Sigmoid colon (tissue), 7 donors: ENCODE data around the gene LRP2BP. TPM values are rescaled to one million over a fixed set of nuclear protein-coding genes. Genes with fewer than 3 reads are reported as not detected.

ENCODE experiments used
- DNase-seq: peaks from one replicate; pipeline ENCODE4 v3.0.0-alpha.2; 2019
- H3K27ac ChIP-seq, 4 donors: fragments of 200-600 bp; sonication (generic); one replicate each; pipeline ENCODE4 v1.5.1; 2016 to 2019; ENCODE audit warnings: mild to moderate bottlenecking in 1 of 4
- H3K27me3 ChIP-seq, 3 donors: fragments of 200-600 bp; sonication (generic); one replicate each; pipeline ENCODE4 v1.5.1; 2019; ENCODE audit warnings: mild to moderate bottlenecking in 1 of 3
- H3K36me3 ChIP-seq, 4 donors: fragments of 200-600 bp; sonication (generic); one replicate each; pipeline ENCODE4 v1.5.1; 2016 to 2019
- H3K4me1 ChIP-seq, 4 donors: fragments of 200-600 bp; sonication (generic); one replicate each; pipeline ENCODE4 v1.5.1; 2017 to 2019
- H3K4me3 ChIP-seq, 4 donors: fragments of 200-600 bp; sonication (generic); one replicate each; pipeline ENCODE4 v1.5.1; 2017 to 2019; ENCODE audit warnings: mild to moderate bottlenecking in 2 of 4, moderate library complexity in 1 of 4
- H3K9me3 ChIP-seq, 4 donors: fragments of 200-600 bp in 3 of 4; sonication (generic) in 3 of 4; one replicate each; pipeline versions ENCODE4 v1.5.1 to v1.6.1; 2013 to 2019
- CTCF ChIP-seq, 4 experiments: fragments of 450-650 bp in 3 of 4; fragments of 200-600 bp in 1 of 4; IDR thresholded peaks; one replicate each; pipeline ENCODE4 v1.5.1; 2016 to 2019; ENCODE audit warnings: antibody characterized with exemption in 4 of 4, mild to moderate bottlenecking in 3 of 4, moderate library complexity in 2 of 4
- EP300 ChIP-seq, 4 donors: sonication (generic); formaldehyde crosslinking; IDR thresholded peaks; one replicate each; pipeline ENCODE4 v1.6.1; 2017; ENCODE audit warnings: antibody characterized with exemption in 4 of 4
- POLR2A ChIP-seq, 2 donors: fragments of 450-650 bp; IDR thresholded peaks; one replicate each; pipeline ENCODE4 v1.6.1; 2016; ENCODE audit warnings: antibody characterized with exemption in 2 of 2, mild to moderate bottlenecking in 2 of 2, moderate library complexity in 2 of 2
- POLR2AphosphoS5 ChIP-seq, 4 donors: sonication (generic); formaldehyde crosslinking; IDR thresholded peaks; one replicate each; pipeline ENCODE4 v1.6.1; 2017; ENCODE audit warnings: antibody characterized with exemption in 4 of 4
- WGBS, 2 donors: extraction: QIAGEN DNeasy Blood & Tissue Kit; methylation state at CpG; one replicate each; pipeline ENCODE4 v1.1.7; 2013; 5-methylcytosine and 5-hydroxymethylcytosine counted together
- intact Hi-C: fragments of 100-400 bp; cut with DNase I; formaldehyde crosslinking; loops from one replicate; pipeline ENCODE4 v1.15.1; 2023
- polyA plus RNA-seq, 3 donors: library from polyadenylated mRNA; stranded (reverse); fragments of 200-250 nt; gene quantifications; one replicate each; pipeline ENCODE4 v1.2.3, GENCODE V29; 2013
- total RNA-seq, 4 donors: library from RNA; depleted of rRNA; stranded (reverse); fragments of >200 nt; gene quantifications; one replicate each; pipeline ENCODE4 v1.1.0, GENCODE V29; 2016
- donor health status: healthy with polysubstance abuse.
- donor health status: Bipolar disorder and iron deficiency.
- donor health status: healthy.

Gene LRP2BP
- total and polyA plus RNA-seq, 7 donors = 0.16 to 2.6 (median 1.8) TPM

- intact Hi-C loops = no loop called here
- no peak overlapping the region for H3K27ac ChIP-seq
- no peaks in the 10 kb centered on the region for H3K36me3 ChIP-seq
- no peaks in the 10 kb centered on the region for H3K4me1 ChIP-seq
- no peak overlapping the region for H3K4me3 ChIP-seq
- no peaks in the 10 kb centered on the region for H3K9me3 ChIP-seq
- DNase-seq = no peak
- no peak for TF ChIP-seq EP300 (IDR thresholded peaks at IDR 0.05)
- no peak for TF ChIP-seq CTCF (IDR thresholded peaks at IDR 0.05)
- no peak for TF ChIP-seq POLR2AphosphoS5 (IDR thresholded peaks at IDR 0.05)
- TF ChIP-seq POLR2A (IDR thresholded peaks at IDR 0.05) = no peak
- H3K27me3 ChIP-seq = no peaks in the 10 kb centered on the region
Observed at GRCh38 chr4:185435466-185435865, 39.7 kb upstream of the LRP2BP start.

GRCh38 chr4:185429660-185430059 lies 33.9 kb upstream of the LRP2BP start:
- no peaks in the 10 kb centered on the region for H3K36me3 ChIP-seq
- peaks cover 0 to 6% (median 4%) of the 10 kb centered on the region in 4 donors for H3K4me1 ChIP-seq
- H3K9me3 ChIP-seq = no peaks in the 10 kb centered on the region
- no peak overlapping the region for H3K27ac ChIP-seq
- H3K27me3 ChIP-seq = no peaks in the 10 kb centered on the region
- intact Hi-C loops = loop anchor here (5.0 kb wide), 3 partner anchors 43 to 608 kb away; partner anchors contain the start of gene CCDC110
- WGBS, 2 donors = 54 to 55% methylated on average over 5 of the region's 5 CpGs
- TF ChIP-seq POLR2AphosphoS5 (IDR thresholded peaks at IDR 0.05) = no peak
- TF ChIP-seq POLR2A (IDR thresholded peaks at IDR 0.05) = no peak
- no peak for TF ChIP-seq EP300 (IDR thresholded peaks at IDR 0.05)
- TF ChIP-seq CTCF (IDR thresholded peaks at IDR 0.05) = no peak
- H3K4me3 ChIP-seq = no peak overlapping the region
- DNase-seq = no peak

GRCh38 chr4:185426960-185427688 lies 31.4 kb upstream of the LRP2BP start:
- H3K4me1 ChIP-seq = peaks cover 0 to 30% (median 15%) of the 10 kb centered on the region in 4 donors

GRCh38 chr4:185425647-185426352 lies 30.1 kb upstream of the LRP2BP start, which contains the start of gene UFSP2:
TSS of gene UFSP2 (minus strand) at chr4:185425964. CDS start at chr4:185425868, 96 bp downstream.
- DNase-seq = peak; percentile 95
- Histone ChIP-seq H3K9me3 (no peaks in the 10 kb centered on the region), H3K4me1 (peaks cover 0 to 41% (median 19%) of the 10 kb centered on the region in 4 donors), H3K36me3 (peaks cover 0 to 14% (median 0%) of the 10 kb centered on the region in 4 donors), H3K27ac (peak within 1 kb of the TSS; percentile 91 to 95 (median 92)), H3K4me3 (peak within 1 kb of the TSS; percentile 57 to 84 (median 73)), H3K27me3 (no peaks in the 10 kb centered on the region)
- intact Hi-C loops = loop anchor here (1.0 to 5.0 kb wide), 4 partner anchors 29 to 612 kb away; partner anchors contain the start of genes ANKRD37 and CCDC110
- TF ChIP-seq POLR2A (IDR thresholded peaks at IDR 0.05) (peak; percentile 64 to 70), EP300 (IDR thresholded peaks at IDR 0.05) (peak in 2 of 4 donors; percentile 43 to 56), POLR2AphosphoS5 (IDR thresholded peaks at IDR 0.05) (peak; percentile 90 to 96 (median 92)), CTCF (IDR thresholded peaks at IDR 0.05) (no peak)
- 0% methylated on average over 66 of the region's 66 CpGs for WGBS, 2 donors

More at GRCh38 chr4:185426960-185427688, 31.4 kb upstream of the LRP2BP start:
- intact Hi-C loops = loop anchor here (5.0 kb wide), 3 partner anchors 45 to 610 kb away; partner anchors contain the start of gene CCDC110
- Histone ChIP-seq H3K4me3 (no peak overlapping the region), H3K27me3 (no peaks in the 10 kb centered on the region), H3K27ac (no peak overlapping the region), H3K9me3 (no peaks in the 10 kb centered on the region), H3K36me3 (peaks cover 0 to under 1% (median 0%) of the 10 kb centered on the region in 4 donors)
- DNase-seq = peak; percentile 59
- TF ChIP-seq POLR2A (IDR thresholded peaks at IDR 0.05) (no peak), POLR2AphosphoS5 (IDR thresholded peaks at IDR 0.05) (no peak), EP300 (IDR thresholded peaks at IDR 0.05) (no peak), CTCF (IDR thresholded peaks at IDR 0.05) (no peak)
- WGBS, 2 donors = 88 to 91% methylated on average over 22 of the region's 22 CpGs
